MCF 10A (cell line): ENCODE data around the gene NR1H3. TPM values are rescaled to one million over a fixed set of nuclear protein-coding genes. Genes with fewer than 3 reads are reported as not detected.
A peak's percentile ranks its signal among the peaks of the same experiment; 100 is the strongest.

Experiments
- BruUV-seq: library from RNA; stranded (reverse); fragments of 400-500 nt; replicated peaks from 2 replicates; lab custom pipeline; 2021; lab: Mats Ljungman, UMichigan
- CTCF ChIA-PET: fragments of 300-600 bp; sonication (Branson Sonifier 250); formaldehyde crosslinking; extraction: SDS; loops from one replicate; lab custom pipeline; 2021; ENCODE audit warnings: antibody characterized with exemption, inconsistent platforms; lab: Yijun Ruan, JAX
- POLR2A ChIA-PET: fragments of 300-600, 350-650 bp; sonication (Branson Sonifier 250); formaldehyde crosslinking; extraction: SDS; loops from one replicate; lab custom pipeline; 2020; ENCODE audit warnings: antibody characterized with exemption, inconsistent platforms; lab: Yijun Ruan, JAX
- DNase-seq: peaks from one replicate; pipeline ENCODE4 v3.0.0-alpha.2; 2018; ENCODE audit not compliant: unreplicated experiment
- H3K27ac Mint-ChIP-seq: one replicate; pipeline ENCODE4 v1.8.0; 2022; ENCODE audit warnings: mild to moderate bottlenecking, low read depth, mixed read lengths; ENCODE audit not compliant: unreplicated experiment
- H3K27me3 Mint-ChIP-seq: one replicate; pipeline ENCODE4 v1.8.0; 2022; ENCODE audit warnings: mixed read lengths; ENCODE audit not compliant: insufficient read depth, unreplicated experiment
- H3K36me3 Mint-ChIP-seq: one replicate; pipeline ENCODE4 v1.8.0; 2022; ENCODE audit warnings: mild to moderate bottlenecking, moderate library complexity, mixed read lengths; ENCODE audit not compliant: insufficient read depth, unreplicated experiment
- H3K4me1 Mint-ChIP-seq: one replicate; pipeline ENCODE4 v1.8.0; 2022; ENCODE audit warnings: mixed read lengths; ENCODE audit not compliant: insufficient read depth, unreplicated experiment
- H3K4me3 Mint-ChIP-seq: one replicate; pipeline ENCODE4 v1.8.0; 2022; ENCODE audit warnings: mild to moderate bottlenecking, moderate library complexity, mixed read lengths; ENCODE audit not compliant: unreplicated experiment
- H3K9me3 Mint-ChIP-seq: one replicate; pipeline ENCODE4 v1.8.0; 2022; ENCODE audit warnings: mixed read lengths; ENCODE audit not compliant: unreplicated experiment
- intact Hi-C: fragments of 100-400 bp; cut with micrococcal nuclease; formaldehyde crosslinking; loops from 2 replicates; pipeline ENCODE4 v1.14.1; 2022
- total RNA-seq: library from RNA; stranded (reverse); gene quantifications from 2 replicates; pipeline ENCODE4 v1.2.3, GENCODE V29; 2022
- TF ChIP-seq, protein P1 (sequence below): fragments of 200-600 bp; IDR thresholded peaks from one replicate; pipeline ENCODE4 v1.8.0; 2022; ENCODE audit warnings: antibody characterized with exemption, mild to moderate bottlenecking; ENCODE audit not compliant: unreplicated experiment

NR1H3 gene
- total RNA-seq, 1 experiment from 2014 or later = 17.8 TPM

- no peak overlapping the region for H3K4me3 Mint-ChIP-seq
- CTCF ChIA-PET = interaction anchor here (0.8 kb wide), 1 partner anchor 68 kb away, joined by 4 read pairs; no protein-coding TSS in a partner anchor
These were observed 12.0 kb upstream of the NR1H3 start for GRCh38 chr11:47245611-47246357.

GRCh38 chr11:47247502-47247901, 10.3 kb upstream of the NR1H3 start:
- no peak for DNase-seq
- H3K36me3 Mint-ChIP-seq = peaks cover 28% of the 10 kb centered on the region
- TF ChIP-seq, protein P1, sequence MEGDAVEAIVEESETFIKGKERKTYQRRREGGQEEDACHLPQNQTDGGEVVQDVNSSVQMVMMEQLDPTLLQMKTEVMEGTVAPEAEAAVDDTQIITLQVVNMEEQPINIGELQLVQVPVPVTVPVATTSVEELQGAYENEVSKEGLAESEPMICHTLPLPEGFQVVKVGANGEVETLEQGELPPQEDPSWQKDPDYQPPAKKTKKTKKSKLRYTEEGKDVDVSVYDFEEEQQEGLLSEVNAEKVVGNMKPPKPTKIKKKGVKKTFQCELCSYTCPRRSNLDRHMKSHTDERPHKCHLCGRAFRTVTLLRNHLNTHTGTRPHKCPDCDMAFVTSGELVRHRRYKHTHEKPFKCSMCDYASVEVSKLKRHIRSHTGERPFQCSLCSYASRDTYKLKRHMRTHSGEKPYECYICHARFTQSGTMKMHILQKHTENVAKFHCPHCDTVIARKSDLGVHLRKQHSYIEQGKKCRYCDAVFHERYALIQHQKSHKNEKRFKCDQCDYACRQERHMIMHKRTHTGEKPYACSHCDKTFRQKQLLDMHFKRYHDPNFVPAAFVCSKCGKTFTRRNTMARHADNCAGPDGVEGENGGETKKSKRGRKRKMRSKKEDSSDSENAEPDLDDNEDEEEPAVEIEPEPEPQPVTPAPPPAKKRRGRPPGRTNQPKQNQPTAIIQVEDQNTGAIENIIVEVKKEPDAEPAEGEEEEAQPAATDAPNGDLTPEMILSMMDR = no peak
- POLR2A ChIA-PET = interaction anchor here (0.7 to 4.0 kb wide), 9 partner anchors 11 to 179 kb away, joined by 3 to 40 read pairs (median 10); partner anchors contain the start of genes ARFGAP2, DDB2, NR1H3 and PSMC3
- H3K27me3 Mint-ChIP-seq = no peaks in the 10 kb centered on the region
- no TSS peak for BruUV-seq
- peak overlapping the region; percentile 91 for H3K4me3 Mint-ChIP-seq
- no peaks in the 10 kb centered on the region for H3K9me3 Mint-ChIP-seq
- peaks cover 4% of the 10 kb centered on the region for H3K4me1 Mint-ChIP-seq
- CTCF ChIA-PET = interaction anchor here (1.0 to 3.7 kb wide), 9 partner anchors 12 to 107 kb away, joined by 3 to 33 read pairs (median 7); partner anchors contain the start of genes DDB2 and NR1H3
- no peak overlapping the region for H3K27ac Mint-ChIP-seq
- intact Hi-C loops = no loop called here

More at GRCh38 chr11:47245611-47246357, 12.0 kb upstream of the NR1H3 start:
- H3K27ac Mint-ChIP-seq = no peak overlapping the region
- H3K27me3 Mint-ChIP-seq = no peaks in the 10 kb centered on the region
- peaks cover 14% of the 10 kb centered on the region for H3K4me1 Mint-ChIP-seq
- intact Hi-C loops = no loop called here
- BruUV-seq = no TSS peak
- H3K9me3 Mint-ChIP-seq = no peaks in the 10 kb centered on the region
- H3K36me3 Mint-ChIP-seq = peaks cover 44% of the 10 kb centered on the region
- POLR2A ChIA-PET = interaction anchor here (0.6 to 3.6 kb wide), 4 partner anchors 8 to 32 kb away, joined by 3 to 40 read pairs (median 4); partner anchors contain the start of gene DDB2
- DNase-seq = no peak
- TF ChIP-seq, protein P1 = no peak

GRCh38 chr11:47248304-47248663, 9.5 kb upstream of the NR1H3 start:
- Mint-ChIP-seq H3K9me3 (no peaks in the 10 kb centered on the region), H3K4me3 (peak overlapping the region; percentile 91)
- POLR2A ChIA-PET = interaction anchor here (0.6 to 4.0 kb wide), 22 partner anchors 9 to 312 kb away, joined by 3 to 40 read pairs (median 6); partner anchors contain the start of genes ARFGAP2, CSTPP1, DDB2 and MADD

More at GRCh38 chr11:47248304-47248663, 9.5 kb upstream of the NR1H3 start:
- peaks cover 21% of the 10 kb centered on the region for H3K36me3 Mint-ChIP-seq
- TF ChIP-seq, protein P1 = no peak
- BruUV-seq = TSS peak; percentile 80
- intact Hi-C loops = loop anchor here (2.0 kb wide), 1 partner anchor 71 kb away; the partner anchor contains the start of gene ARFGAP2
- H3K4me1 Mint-ChIP-seq = peaks cover 4% of the 10 kb centered on the region
- no peak for DNase-seq
- H3K27ac Mint-ChIP-seq = peak overlapping the region; percentile 98
- no peaks in the 10 kb centered on the region for H3K27me3 Mint-ChIP-seq
- CTCF ChIA-PET = interaction anchor here (0.6 to 3.7 kb wide), 16 partner anchors 11 to 273 kb away, joined by 3 to 33 read pairs (median 6); partner anchors contain the start of genes ARFGAP2, DDB2 and NR1H3
